Omental fat pad (tissue), 4 donors: ENCODE results near the gene MYOM3. TPM values are rescaled to one million over a fixed set of nuclear protein-coding genes. Genes with fewer than 3 reads are reported as not detected.

Source experiments
- ATAC-seq: fragments of 150-250 bp; one replicate; pipeline ENCODE4 v1.9.1; 2016; ENCODE audit warnings: mild to moderate bottlenecking, moderate library complexity; ENCODE audit not compliant: low FRiP score
- DNase-seq: peaks from one replicate; pipeline ENCODE4 v3.0.0-alpha.2; 2019; ENCODE audit warnings: low spot score
- CTCF ChIP-seq, 3 donors: fragments of 450-650 bp; IDR thresholded peaks; one replicate each; pipeline ENCODE4 v1.5.1; 2016 to 2017; ENCODE audit warnings: antibody characterized with exemption in 3 of 3, mild to moderate bottlenecking in 3 of 3, moderate library complexity in 2 of 3
- total RNA-seq, 4 donors: library from RNA; depleted of rRNA; stranded (reverse); fragments of >200 nt; gene quantifications; one replicate each; pipeline ENCODE4 v1.1.0, GENCODE V29; 2016

MYOM3 gene
- total RNA-seq, 4 donors from 2014 or later: 0.13 to 0.79 (median 0.32) TPM

- no peak for TF ChIP-seq CTCF (IDR thresholded peaks at IDR 0.05)
- ATAC-seq (no peak), DNase-seq (no peak)
Observed at GRCh38 chr1:24091971-24092482, 19.9 kb downstream of the MYOM3 start.

GRCh38 chr1:24090736-24091135, 21.2 kb downstream of the MYOM3 start:
- no peak for TF ChIP-seq CTCF (IDR thresholded peaks at IDR 0.05)
- DNase-seq (no peak), ATAC-seq (no peak)

GRCh38 chr1:24089743-24090555, 22.0 kb downstream of the MYOM3 start:
- DNase-seq: no peak
- no peak for ATAC-seq
- no peak for TF ChIP-seq CTCF (IDR thresholded peaks at IDR 0.05)

- ATAC-seq (no peak), DNase-seq (no peak)
- no peak for TF ChIP-seq CTCF (IDR thresholded peaks at IDR 0.05)
Observed at GRCh38 chr1:24089027-24089742, 22.8 kb downstream of the MYOM3 start.

GRCh38 chr1:24086466-24086865, 25.5 kb downstream of the MYOM3 start:
- DNase-seq (no peak), ATAC-seq (no peak)
- no peak for TF ChIP-seq CTCF (IDR thresholded peaks at IDR 0.05)

GRCh38 chr1:24085546-24085945, 26.4 kb downstream of the MYOM3 start:
- no peak for TF ChIP-seq CTCF (IDR thresholded peaks at IDR 0.05)
- ATAC-seq: no peak
- DNase-seq: no peak
